DOHH2 (cell line): ENCODE results near the gene RPS2.
"Not testable (repeated sequence)": the region's sequence is repeated elsewhere in the genome, so short reads cannot be mapped to it uniquely, and the experiment has no call there.

Experiments used
- H3F3A ChIP-seq: fragments of 200-600 bp; sonication (generic), shearing (Covaris generic); 2 replicates; pipeline ENCODE4 v1.6.0; 2016; ENCODE audit warnings: antibody characterized with exemption, mild to moderate bottlenecking; ENCODE audit not compliant: control insufficient read depth, insufficient read depth
- H3K27ac ChIP-seq: fragments of 200-600 bp; sonication (generic); 2 replicates; pipeline ENCODE4 v1.5.1; 2014; ENCODE audit warnings: low read depth, mild to moderate bottlenecking, low read length, moderate library complexity
- H3K27me3 ChIP-seq: fragments of 200-600 bp; sonication (generic); 2 replicates; pipeline ENCODE4 v1.6.1; 2014; ENCODE audit warnings: mild to moderate bottlenecking, low read length, mixed read lengths; ENCODE audit not compliant: control insufficient read depth
- H3K36me3 ChIP-seq: fragments of 200-600 bp; sonication (generic); 2 replicates; pipeline ENCODE4 v1.6.1; 2014; ENCODE audit warnings: mild to moderate bottlenecking, low read length, moderate library complexity, mixed read lengths; ENCODE audit not compliant: control insufficient read depth
- H3K4me1 ChIP-seq: fragments of 200-600 bp; sonication (generic); 2 replicates; pipeline ENCODE4 v1.6.1; 2014; ENCODE audit warnings: mild to moderate bottlenecking, low read length, mixed read lengths; ENCODE audit not compliant: control insufficient read depth
- H3K4me2 ChIP-seq: fragments of 200-600 bp; sonication (generic); 2 replicates; pipeline ENCODE4 v1.6.0; 2014; ENCODE audit warnings: mild to moderate bottlenecking, low read length, moderate library complexity
- H3K4me3 ChIP-seq: fragments of 200-600 bp; sonication (generic); 2 replicates; pipeline ENCODE4 v1.5.1; 2014; ENCODE audit warnings: mild to moderate bottlenecking, low read length, mixed read lengths
- H3K79me2 ChIP-seq: fragments of 200-600 bp; sonication (generic); 2 replicates; pipeline ENCODE4 v1.6.1; 2014; ENCODE audit warnings: mild to moderate bottlenecking, low read length, mixed read lengths; ENCODE audit not compliant: control insufficient read depth
- H3K9me2 ChIP-seq: fragments of 200-600 bp; sonication (generic); replicated peaks from 2 replicates; pipeline ENCODE4 v1.6.1; 2014; ENCODE audit warnings: mild to moderate bottlenecking, low read length, mixed read lengths; ENCODE audit not compliant: control insufficient read depth
- H3K9me3 ChIP-seq: fragments of 200-600 bp; sonication (generic); 2 replicates; pipeline ENCODE4 v1.6.1; 2014; ENCODE audit warnings: antibody characterized with exemption, low read length, mixed read lengths; ENCODE audit not compliant: control insufficient read depth, insufficient read depth
- H4K20me1 ChIP-seq: fragments of 200-600 bp; sonication (generic); 2 replicates; pipeline ENCODE4 v1.6.0; 2014; ENCODE audit warnings: low read depth, mild to moderate bottlenecking, antibody characterized with exemption, low read length, moderate library complexity; ENCODE audit not compliant: control insufficient read depth, insufficient read depth
- EZH2phosphoT487 ChIP-seq: fragments of 200-600 bp; sonication (generic); IDR thresholded peaks from 2 replicates; pipeline ENCODE4 v1.6.1; 2017; ENCODE audit warnings: borderline replicate concordance, mild to moderate bottlenecking, antibody characterized with exemption, low read length, moderate library complexity, mixed read lengths
- TF ChIP-seq, protein P1 (sequence below): fragments of 200-600 bp; sonication (generic); IDR thresholded peaks from one replicate; pipeline ENCODE4 v1.5.1; 2014; ENCODE audit warnings: antibody characterized with exemption, mild to moderate bottlenecking, low read depth, low read length; ENCODE audit not compliant: poor library complexity, severe bottlenecking

RPS2 gene

DNA sequence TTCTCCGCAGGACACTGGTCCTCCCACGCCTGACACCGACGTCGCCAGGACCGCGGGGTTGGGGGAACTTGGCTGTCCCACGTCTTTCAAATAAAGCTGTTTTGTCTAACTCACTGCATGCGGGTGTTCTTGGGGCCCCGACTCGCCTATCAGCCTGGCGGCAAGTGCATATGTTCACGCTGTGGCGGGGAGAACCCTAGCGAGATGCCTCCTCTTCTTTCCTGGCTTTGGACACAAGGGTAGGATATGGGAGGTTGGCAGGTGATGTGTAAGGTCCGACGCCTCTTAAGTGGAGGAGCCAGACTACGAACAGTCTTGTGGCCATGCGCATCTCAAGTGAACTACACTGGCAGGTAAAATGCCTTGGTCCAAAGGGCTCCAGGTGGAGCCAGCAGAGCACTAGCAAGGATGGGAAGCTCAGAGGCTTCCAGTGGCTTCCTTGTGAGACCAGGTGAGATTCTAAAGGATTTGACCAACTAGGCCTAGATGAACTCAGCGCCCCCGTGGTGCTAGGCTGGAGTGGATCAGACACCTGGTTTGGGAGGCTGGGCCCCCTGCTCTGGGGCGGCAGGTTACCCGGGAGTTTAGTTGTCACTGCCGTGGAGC lies 873 bp upstream of the RPS2 start:
- Histone ChIP-seq H3K36me3 (peaks cover 64% of the 10 kb centered on the region), H3K4me3 (peak overlapping the region; percentile 100), H3K27ac (peak overlapping the region; percentile 54), H3K79me2 (peaks cover 56% of the 10 kb centered on the region), H4K20me1 (peaks cover 10% of the 10 kb centered on the region), H3K4me1 (peaks cover 35% of the 10 kb centered on the region), H3F3A (peaks cover 44% of the 10 kb centered on the region), H3K9me3 (no peaks in the 10 kb centered on the region), H3K27me3 (no peaks in the 10 kb centered on the region), H3K4me2 (peak overlapping the region; percentile 94), H3K9me2 (no peaks in the 10 kb centered on the region)
- TF ChIP-seq, protein P1, sequence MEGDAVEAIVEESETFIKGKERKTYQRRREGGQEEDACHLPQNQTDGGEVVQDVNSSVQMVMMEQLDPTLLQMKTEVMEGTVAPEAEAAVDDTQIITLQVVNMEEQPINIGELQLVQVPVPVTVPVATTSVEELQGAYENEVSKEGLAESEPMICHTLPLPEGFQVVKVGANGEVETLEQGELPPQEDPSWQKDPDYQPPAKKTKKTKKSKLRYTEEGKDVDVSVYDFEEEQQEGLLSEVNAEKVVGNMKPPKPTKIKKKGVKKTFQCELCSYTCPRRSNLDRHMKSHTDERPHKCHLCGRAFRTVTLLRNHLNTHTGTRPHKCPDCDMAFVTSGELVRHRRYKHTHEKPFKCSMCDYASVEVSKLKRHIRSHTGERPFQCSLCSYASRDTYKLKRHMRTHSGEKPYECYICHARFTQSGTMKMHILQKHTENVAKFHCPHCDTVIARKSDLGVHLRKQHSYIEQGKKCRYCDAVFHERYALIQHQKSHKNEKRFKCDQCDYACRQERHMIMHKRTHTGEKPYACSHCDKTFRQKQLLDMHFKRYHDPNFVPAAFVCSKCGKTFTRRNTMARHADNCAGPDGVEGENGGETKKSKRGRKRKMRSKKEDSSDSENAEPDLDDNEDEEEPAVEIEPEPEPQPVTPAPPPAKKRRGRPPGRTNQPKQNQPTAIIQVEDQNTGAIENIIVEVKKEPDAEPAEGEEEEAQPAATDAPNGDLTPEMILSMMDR = no peak
- no peak for TF ChIP-seq EZH2phosphoT487

DNA sequence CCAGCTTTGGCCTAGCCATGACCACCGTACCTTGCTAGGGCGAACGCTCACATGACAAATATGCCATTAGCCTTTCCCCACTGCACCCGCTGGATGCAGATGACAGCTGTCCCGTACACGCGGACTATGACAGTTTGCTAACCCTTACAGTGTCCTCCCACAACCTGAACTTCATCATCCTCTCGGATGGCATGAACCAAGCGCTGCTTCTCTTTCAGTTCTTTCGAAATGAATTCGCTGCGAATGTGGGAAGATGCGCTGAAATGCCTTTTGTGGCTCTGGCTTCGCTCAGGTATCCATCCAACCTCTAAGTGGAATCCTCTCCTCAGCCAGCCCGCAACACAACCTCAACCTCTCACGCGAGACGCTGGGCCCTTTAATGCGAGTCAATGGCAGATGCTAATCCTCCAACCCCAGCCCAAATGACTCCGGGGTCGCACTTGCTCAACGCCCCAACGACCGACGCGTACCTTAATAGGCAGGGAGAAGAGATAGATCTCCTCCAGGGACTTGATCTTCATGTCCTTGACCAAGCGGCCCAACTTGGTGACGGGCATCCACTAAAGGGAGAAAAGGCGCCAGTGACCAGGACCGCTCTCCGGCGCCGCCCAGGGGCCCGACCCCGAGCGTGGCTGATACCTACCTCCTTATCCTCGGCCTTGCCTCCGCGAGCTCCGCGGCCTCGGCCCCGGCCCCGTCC lies 670 bp downstream of the RPS2 start:
- H3K36me3 ChIP-seq = peaks cover 75% of the 10 kb centered on the region
- H3K27ac ChIP-seq = peak overlapping the region; percentile 91
- H3K4me1 ChIP-seq = peaks cover 39% of the 10 kb centered on the region

DNA sequence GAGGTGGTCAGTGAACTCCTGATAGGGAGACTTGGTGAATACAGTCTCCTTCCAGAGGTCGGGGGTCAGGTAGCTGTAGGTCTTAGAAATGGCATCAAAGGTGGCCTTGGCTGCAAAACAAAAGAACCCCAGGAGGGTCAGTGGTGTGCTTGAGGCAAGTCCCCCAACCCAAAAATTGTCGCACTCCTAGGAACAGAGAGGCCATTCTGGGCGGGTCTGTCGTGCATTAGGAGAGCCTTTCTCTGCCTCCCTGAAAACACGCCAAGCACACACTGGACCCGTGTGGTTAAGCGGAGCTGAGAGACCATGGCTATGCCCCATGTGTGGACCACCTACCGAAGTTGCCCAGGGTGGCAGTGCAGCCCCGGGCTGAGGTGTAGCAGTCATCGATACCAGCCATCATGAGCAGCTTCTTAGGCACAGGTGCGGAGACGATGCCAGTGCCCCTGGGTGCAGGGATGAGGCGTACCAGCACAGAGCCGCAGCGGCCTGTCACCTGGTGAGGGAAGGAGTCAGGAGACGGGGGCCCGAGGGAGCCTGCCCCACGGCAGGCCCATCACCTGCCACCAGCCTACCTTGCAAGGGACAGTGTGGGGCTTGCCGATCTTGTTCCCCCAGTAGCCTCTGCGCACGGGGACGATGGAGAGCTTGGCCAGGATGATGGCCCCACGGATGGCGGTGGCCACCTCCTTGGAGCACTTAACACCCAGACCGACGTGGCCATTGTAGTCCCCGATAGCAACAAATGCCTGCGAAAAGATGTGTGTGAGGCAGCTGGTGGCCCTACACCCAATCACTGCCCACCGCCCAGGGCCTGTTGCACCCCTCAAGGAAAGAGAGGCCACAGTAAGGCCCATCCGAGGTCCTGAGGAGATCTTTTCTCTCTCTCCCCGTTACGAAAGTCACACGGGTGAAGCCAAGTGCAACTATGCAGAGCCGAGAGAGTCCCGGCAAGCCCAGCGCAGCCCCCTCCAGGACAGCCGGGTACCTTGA lies 2.2 kb downstream of the RPS2 start:
- H3K4me3 ChIP-seq = peak overlapping the region; percentile 100
- H3K36me3 ChIP-seq = peaks cover 72% of the 10 kb centered on the region
- H4K20me1 ChIP-seq, H3K27me3 ChIP-seq, H3K9me2 ChIP-seq, H3K9me3 ChIP-seq: not testable (repeated sequence)
- H3K4me1 ChIP-seq = peaks cover 41% of the 10 kb centered on the region
- H3K27ac ChIP-seq = peak overlapping the region; percentile 91
- peaks cover 68% of the 10 kb centered on the region for H3K79me2 ChIP-seq
- peaks cover 43% of the 10 kb centered on the region for H3F3A ChIP-seq
- peak overlapping the region; percentile 99 for H3K4me2 ChIP-seq

More for the DNA sequence above, 670 bp downstream of the RPS2 start:
- H3K9me3 ChIP-seq = no peaks in the 10 kb centered on the region
- H3K79me2 ChIP-seq = peaks cover 68% of the 10 kb centered on the region
- peaks cover 10% of the 10 kb centered on the region for H4K20me1 ChIP-seq
- no peaks in the 10 kb centered on the region for H3K27me3 ChIP-seq
- peaks cover 43% of the 10 kb centered on the region for H3F3A ChIP-seq
- no peaks in the 10 kb centered on the region for H3K9me2 ChIP-seq
- TF ChIP-seq, protein P1 = peak; percentile 27
- no peak for TF ChIP-seq EZH2phosphoT487
- H3K4me2 ChIP-seq = peak overlapping the region; percentile 99
- H3K4me3 ChIP-seq = peak overlapping the region; percentile 100
